GM23338 (cell line): ENCODE results near the gene TRAPPC12. TPM values are rescaled to one million over a fixed set of nuclear protein-coding genes. Genes with fewer than 3 reads are reported as not detected.

Experiments used
- ATAC-seq: fragments of 200-7000 bp; cut with Tn5 transposase; 3 replicates; pipeline ENCODE4 v1.9.1; 2020
- DNase-seq: peaks from one replicate; pipeline ENCODE4 v3.0.0-alpha.2; 2015; ENCODE audit warnings: low spot score
- H2AFZ ChIP-seq: fragments of 200-600 bp; sonication (generic); 2 replicates; pipeline ENCODE4 v1.8.0; 2016; ENCODE audit warnings: antibody characterized with exemption, mild to moderate bottlenecking, moderate library complexity
- H3F3A ChIP-seq: fragments of 200-600 bp; sonication (generic); replicated peaks from 2 replicates; pipeline ENCODE4 v1.8.0; 2017; ENCODE audit warnings: antibody characterized with exemption, mixed run types, low read depth
- H3K27ac ChIP-seq: fragments of 200-600 bp; sonication (generic); 2 replicates; pipeline ENCODE4 v1.6.1; 2016; ENCODE audit warnings: low read depth
- H3K27me3 ChIP-seq: fragments of 200-600 bp; sonication (generic); 2 replicates; pipeline ENCODE4 v1.8.0; 2016; ENCODE audit warnings: mild to moderate bottlenecking, mixed run types, moderate library complexity; ENCODE audit not compliant: insufficient read depth
- H3K36me3 ChIP-seq: fragments of 200-600 bp; sonication (generic); 2 replicates; pipeline ENCODE4 v1.8.0; 2016; ENCODE audit warnings: mild to moderate bottlenecking; ENCODE audit not compliant: insufficient read depth
- H3K4me1 ChIP-seq: fragments of 200-600 bp; sonication (generic); 2 replicates; pipeline ENCODE4 v1.8.0; 2016; ENCODE audit warnings: mild to moderate bottlenecking, moderate library complexity; ENCODE audit not compliant: insufficient read depth
- H3K4me2 ChIP-seq: fragments of 200-600 bp; sonication (generic); 2 replicates; pipeline ENCODE4 v1.7.1; 2017; ENCODE audit warnings: mixed run types
- H3K4me3 ChIP-seq: fragments of 200-600 bp; sonication (generic); 2 replicates; pipeline ENCODE4 v1.6.1; 2016; ENCODE audit warnings: mixed run types
- H3K79me2 ChIP-seq: fragments of 200-600 bp; sonication (generic); replicated peaks from 2 replicates; pipeline ENCODE4 v1.8.0; 2017; ENCODE audit warnings: mild to moderate bottlenecking; ENCODE audit not compliant: insufficient read depth
- H3K9me2 ChIP-seq: fragments of 200-600 bp; sonication (generic); 2 replicates; pipeline ENCODE4 v1.8.0; 2017; ENCODE audit not compliant: insufficient read depth
- H4K20me1 ChIP-seq: fragments of 200-600 bp; sonication (generic); replicated peaks from 2 replicates; pipeline ENCODE4 v1.8.0; 2017; ENCODE audit warnings: mild to moderate bottlenecking; ENCODE audit not compliant: insufficient read depth
- H3K27ac Mint-ChIP-seq: 2 replicates; pipeline ENCODE4 v1.8.0; 2020; ENCODE audit warnings: inconsistent platforms, mild to moderate bottlenecking, moderate library complexity, mixed read lengths
- H3K27me3 Mint-ChIP-seq: 3 replicates; pipeline ENCODE4 v1.8.0; 2022; ENCODE audit warnings: low read depth, mild to moderate bottlenecking, moderate library complexity, mixed read lengths, inconsistent platforms; ENCODE audit not compliant: insufficient read depth, poor library complexity
- H3K36me3 Mint-ChIP-seq: 3 replicates; pipeline ENCODE4 v1.8.0; 2021; ENCODE audit warnings: low read depth, mild to moderate bottlenecking, inconsistent platforms, moderate library complexity, mixed read lengths
- H3K4me1 Mint-ChIP-seq: 3 replicates; pipeline ENCODE4 v1.8.0; 2020; ENCODE audit warnings: mild to moderate bottlenecking, inconsistent platforms, mixed read lengths
- H3K4me3 Mint-ChIP-seq: 3 replicates; pipeline ENCODE4 v1.8.0; 2021; ENCODE audit warnings: moderate library complexity, mild to moderate bottlenecking, inconsistent platforms, mixed read lengths
- H3K9me3 Mint-ChIP-seq: 3 replicates; pipeline ENCODE4 v1.8.0; 2020; ENCODE audit warnings: moderate library complexity, mild to moderate bottlenecking, inconsistent platforms, mixed read lengths
- CREB1 ChIP-seq: fragments of 250-450 bp; sonication (Bioruptor Pico); IDR thresholded peaks from 2 replicates; pipeline ENCODE4 v1.5.0; 2020; ENCODE audit warnings: low read depth, mild to moderate bottlenecking, moderate library complexity
- EZH2 ChIP-seq: fragments of 200-600 bp; sonication (generic); IDR thresholded peaks from one replicate; pipeline ENCODE4 v1.8.0; 2017; ENCODE audit warnings: antibody characterized with exemption, mild to moderate bottlenecking, low read depth; ENCODE audit not compliant: unreplicated experiment
- EZH2phosphoT487 ChIP-seq: fragments of 200-600 bp; sonication (generic); IDR thresholded peaks from one replicate; pipeline ENCODE4 v1.8.1; 2018; ENCODE audit warnings: antibody characterized with exemption; ENCODE audit not compliant: unreplicated experiment
- JUNB ChIP-seq: IDR thresholded peaks from one replicate; pipeline ENCODE4 v1.6.1; 2016; ENCODE audit warnings: antibody characterized with exemption; ENCODE audit not compliant: unreplicated experiment
- NANOG ChIP-seq: IDR thresholded peaks from 2 replicates; pipeline ENCODE4 v1.6.1; 2016; ENCODE audit warnings: antibody characterized with exemption, borderline replicate concordance
- POLR2AphosphoS5 ChIP-seq: IDR thresholded peaks from 2 replicates; pipeline ENCODE4 v1.6.1; 2016; ENCODE audit warnings: antibody characterized with exemption, low read depth
- STAT1 ChIP-seq: IDR thresholded peaks from one replicate; pipeline ENCODE4 v1.6.1; 2016; ENCODE audit warnings: antibody characterized with exemption; ENCODE audit not compliant: unreplicated experiment
- ZNF114 ChIP-seq: fragments of 250-450 bp; sonication (Bioruptor Pico); IDR thresholded peaks from 2 replicates; pipeline ENCODE4 v1.5.0; 2020; ENCODE audit warnings: mild to moderate bottlenecking, moderate library complexity
- ZNF331 ChIP-seq: fragments of 250-450 bp; sonication (Bioruptor Pico); IDR thresholded peaks from 2 replicates; pipeline ENCODE4 v1.5.0; 2020; ENCODE audit warnings: low read depth, mild to moderate bottlenecking, moderate library complexity
- polyA plus RNA-seq: library from polyadenylated mRNA; unstranded; fragments of >200 nt; fragmentation: Nextera tagmentation; extraction: Ambion mirVana; gene quantifications from 2 replicates; pipeline ENCODE4 v1.2.1, GENCODE V29; 2016
- total RNA-seq: library from RNA; depleted of rRNA; stranded (reverse); fragments of >200 nt; shearing (Covaris generic); gene quantifications from 2 replicates; pipeline ENCODE4 v1.2.3, GENCODE V29; 2014
- TF ChIP-seq, protein P1 (sequence below), 2 experiments: fragments of 200-600 bp in 1 of 2; sonication (generic) in 1 of 2; conservative IDR thresholded peaks; 2 replicates each; pipeline versions ENCODE4 v1.5.1 to v1.6.1; 2016 to 2017; ENCODE audit warnings: antibody characterized with exemption in 2 of 2, low read depth in 2 of 2, mild to moderate bottlenecking in 2 of 2, moderate library complexity in 1 of 2
- TF ChIP-seq, protein P2 (sequence below): fragments of 250-450 bp; sonication (Bioruptor Pico); IDR thresholded peaks from 2 replicates; pipeline ENCODE4 v1.5.0; 2020; ENCODE audit warnings: mild to moderate bottlenecking, moderate library complexity
- TF ChIP-seq, protein P3 (sequence below): IDR thresholded peaks from one replicate; pipeline ENCODE4 v1.6.1; 2018; ENCODE audit warnings: antibody characterized with exemption; ENCODE audit not compliant: unreplicated experiment
- TF ChIP-seq, protein P4 (sequence below): IDR thresholded peaks from 2 replicates; pipeline ENCODE4 v1.6.1; 2016; ENCODE audit warnings: antibody characterized with exemption

The TRAPPC12 gene
- total and polyA plus RNA-seq, 2 experiments from 2014 or later: 48.9 to 57.7 TPM

DNA sequence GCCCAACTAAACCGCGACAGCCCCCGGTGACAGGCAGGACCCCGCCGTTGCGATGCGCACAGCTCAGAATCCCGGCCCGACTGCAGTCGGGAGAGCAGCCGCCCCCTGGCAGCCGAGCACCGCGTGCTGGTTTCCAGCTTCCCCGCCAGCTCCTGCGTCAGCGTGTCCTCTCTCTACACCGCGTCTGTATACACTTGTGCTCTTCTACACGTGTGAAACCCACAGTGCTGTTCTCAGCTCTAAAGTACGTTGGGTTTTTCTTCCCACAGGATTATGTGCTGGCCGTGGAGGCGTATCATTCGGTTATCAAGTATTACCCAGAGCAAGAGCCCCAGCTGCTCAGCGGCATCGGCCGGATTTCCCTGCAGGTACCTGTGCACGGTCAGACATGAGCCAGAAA lies 85.8 kb downstream of the TRAPPC12 start:
- H3K36me3 Mint-ChIP-seq: peaks cover 26% of the 10 kb centered on the region
- Histone ChIP-seq H3K4me1 (no peaks in the 10 kb centered on the region), H3K36me3 (no peaks in the 10 kb centered on the region), H2AFZ (no peak overlapping the region), H3K27me3 (no peaks in the 10 kb centered on the region), H3F3A (no peaks in the 10 kb centered on the region), H3K4me3 (no peak overlapping the region), H3K79me2 (no peaks in the 10 kb centered on the region), H4K20me1 (no peaks in the 10 kb centered on the region), H3K9me2 (no peaks in the 10 kb centered on the region), H3K27ac (no peak overlapping the region), H3K4me2 (no peak overlapping the region)
- DNase-seq: no peak
- H3K27ac Mint-ChIP-seq: no peak overlapping the region
- H3K4me1 Mint-ChIP-seq: peaks cover 28% of the 10 kb centered on the region
- TF ChIP-seq NANOG (no peak), STAT1 (no peak), EZH2 (no peak), POLR2AphosphoS5 (no peak), ZNF331 (CRISPR knock-in tag) (no peak), CREB1 (CRISPR knock-in tag) (no peak), JUNB (no peak), ZNF114 (CRISPR knock-in tag) (no peak), EZH2phosphoT487 (no peak)
- TF ChIP-seq, protein P1, sequence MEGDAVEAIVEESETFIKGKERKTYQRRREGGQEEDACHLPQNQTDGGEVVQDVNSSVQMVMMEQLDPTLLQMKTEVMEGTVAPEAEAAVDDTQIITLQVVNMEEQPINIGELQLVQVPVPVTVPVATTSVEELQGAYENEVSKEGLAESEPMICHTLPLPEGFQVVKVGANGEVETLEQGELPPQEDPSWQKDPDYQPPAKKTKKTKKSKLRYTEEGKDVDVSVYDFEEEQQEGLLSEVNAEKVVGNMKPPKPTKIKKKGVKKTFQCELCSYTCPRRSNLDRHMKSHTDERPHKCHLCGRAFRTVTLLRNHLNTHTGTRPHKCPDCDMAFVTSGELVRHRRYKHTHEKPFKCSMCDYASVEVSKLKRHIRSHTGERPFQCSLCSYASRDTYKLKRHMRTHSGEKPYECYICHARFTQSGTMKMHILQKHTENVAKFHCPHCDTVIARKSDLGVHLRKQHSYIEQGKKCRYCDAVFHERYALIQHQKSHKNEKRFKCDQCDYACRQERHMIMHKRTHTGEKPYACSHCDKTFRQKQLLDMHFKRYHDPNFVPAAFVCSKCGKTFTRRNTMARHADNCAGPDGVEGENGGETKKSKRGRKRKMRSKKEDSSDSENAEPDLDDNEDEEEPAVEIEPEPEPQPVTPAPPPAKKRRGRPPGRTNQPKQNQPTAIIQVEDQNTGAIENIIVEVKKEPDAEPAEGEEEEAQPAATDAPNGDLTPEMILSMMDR (conservative IDR thresholded peaks at IDR 0.05; ENCODE audit: low read depth in 2 of 2): no peak
- TF ChIP-seq, protein P2, sequence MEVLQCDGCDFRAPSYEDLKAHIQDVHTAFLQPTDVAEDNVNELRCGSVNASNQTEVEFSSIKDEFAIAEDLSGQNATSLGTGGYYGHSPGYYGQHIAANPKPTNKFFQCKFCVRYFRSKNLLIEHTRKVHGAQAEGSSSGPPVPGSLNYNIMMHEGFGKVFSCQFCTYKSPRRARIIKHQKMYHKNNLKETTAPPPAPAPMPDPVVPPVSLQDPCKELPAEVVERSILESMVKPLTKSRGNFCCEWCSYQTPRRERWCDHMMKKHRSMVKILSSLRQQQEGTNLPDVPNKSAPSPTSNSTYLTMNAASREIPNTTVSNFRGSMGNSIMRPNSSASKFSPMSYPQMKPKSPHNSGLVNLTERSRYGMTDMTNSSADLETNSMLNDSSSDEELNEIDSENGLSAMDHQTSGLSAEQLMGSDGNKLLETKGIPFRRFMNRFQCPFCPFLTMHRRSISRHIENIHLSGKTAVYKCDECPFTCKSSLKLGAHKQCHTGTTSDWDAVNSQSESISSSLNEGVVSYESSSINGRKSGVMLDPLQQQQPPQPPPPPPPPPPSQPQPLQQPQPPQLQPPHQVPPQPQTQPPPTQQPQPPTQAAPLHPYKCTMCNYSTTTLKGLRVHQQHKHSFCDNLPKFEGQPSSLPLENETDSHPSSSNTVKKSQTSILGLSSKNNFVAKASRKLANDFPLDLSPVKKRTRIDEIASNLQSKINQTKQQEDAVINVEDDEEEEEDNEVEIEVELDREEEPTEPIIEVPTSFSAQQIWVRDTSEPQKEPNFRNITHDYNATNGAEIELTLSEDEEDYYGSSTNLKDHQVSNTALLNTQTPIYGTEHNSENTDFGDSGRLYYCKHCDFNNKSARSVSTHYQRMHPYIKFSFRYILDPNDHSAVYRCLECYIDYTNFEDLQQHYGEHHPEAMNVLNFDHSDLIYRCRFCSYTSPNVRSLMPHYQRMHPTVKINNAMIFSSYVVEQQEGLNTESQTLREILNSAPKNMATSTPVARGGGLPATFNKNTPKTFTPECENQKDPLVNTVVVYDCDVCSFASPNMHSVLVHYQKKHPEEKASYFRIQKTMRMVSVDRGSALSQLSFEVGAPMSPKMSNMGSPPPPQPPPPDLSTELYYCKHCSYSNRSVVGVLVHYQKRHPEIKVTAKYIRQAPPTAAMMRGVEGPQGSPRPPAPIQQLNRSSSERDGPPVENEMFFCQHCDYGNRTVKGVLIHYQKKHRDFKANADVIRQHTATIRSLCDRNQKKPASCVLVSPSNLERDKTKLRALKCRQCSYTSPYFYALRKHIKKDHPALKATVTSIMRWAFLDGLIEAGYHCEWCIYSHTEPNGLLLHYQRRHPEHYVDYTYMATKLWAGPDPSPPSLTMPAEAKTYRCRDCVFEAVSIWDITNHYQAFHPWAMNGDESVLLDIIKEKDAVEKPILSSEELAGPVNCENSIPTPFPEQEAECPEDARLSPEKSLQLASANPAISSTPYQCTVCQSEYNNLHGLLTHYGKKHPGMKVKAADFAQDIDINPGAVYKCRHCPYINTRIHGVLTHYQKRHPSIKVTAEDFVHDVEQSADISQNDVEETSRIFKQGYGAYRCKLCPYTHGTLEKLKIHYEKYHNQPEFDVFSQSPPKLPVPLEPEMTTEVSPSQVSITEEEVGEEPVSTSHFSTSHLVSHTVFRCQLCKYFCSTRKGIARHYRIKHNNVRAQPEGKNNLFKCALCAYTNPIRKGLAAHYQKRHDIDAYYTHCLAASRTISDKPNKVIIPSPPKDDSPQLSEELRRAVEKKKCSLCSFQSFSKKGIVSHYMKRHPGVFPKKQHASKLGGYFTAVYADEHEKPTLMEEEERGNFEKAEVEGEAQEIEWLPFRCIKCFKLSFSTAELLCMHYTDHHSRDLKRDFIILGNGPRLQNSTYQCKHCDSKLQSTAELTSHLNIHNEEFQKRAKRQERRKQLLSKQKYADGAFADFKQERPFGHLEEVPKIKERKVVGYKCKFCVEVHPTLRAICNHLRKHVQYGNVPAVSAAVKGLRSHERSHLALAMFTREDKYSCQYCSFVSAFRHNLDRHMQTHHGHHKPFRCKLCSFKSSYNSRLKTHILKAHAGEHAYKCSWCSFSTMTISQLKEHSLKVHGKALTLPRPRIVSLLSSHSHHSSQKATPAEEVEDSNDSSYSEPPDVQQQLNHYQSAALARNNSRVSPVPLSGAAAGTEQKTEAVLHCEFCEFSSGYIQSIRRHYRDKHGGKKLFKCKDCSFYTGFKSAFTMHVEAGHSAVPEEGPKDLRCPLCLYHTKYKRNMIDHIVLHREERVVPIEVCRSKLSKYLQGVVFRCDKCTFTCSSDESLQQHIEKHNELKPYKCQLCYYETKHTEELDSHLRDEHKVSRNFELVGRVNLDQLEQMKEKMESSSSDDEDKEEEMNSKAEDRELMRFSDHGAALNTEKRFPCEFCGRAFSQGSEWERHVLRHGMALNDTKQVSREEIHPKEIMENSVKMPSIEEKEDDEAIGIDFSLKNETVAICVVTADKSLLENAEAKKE: no peak
- TF ChIP-seq, protein P3, sequence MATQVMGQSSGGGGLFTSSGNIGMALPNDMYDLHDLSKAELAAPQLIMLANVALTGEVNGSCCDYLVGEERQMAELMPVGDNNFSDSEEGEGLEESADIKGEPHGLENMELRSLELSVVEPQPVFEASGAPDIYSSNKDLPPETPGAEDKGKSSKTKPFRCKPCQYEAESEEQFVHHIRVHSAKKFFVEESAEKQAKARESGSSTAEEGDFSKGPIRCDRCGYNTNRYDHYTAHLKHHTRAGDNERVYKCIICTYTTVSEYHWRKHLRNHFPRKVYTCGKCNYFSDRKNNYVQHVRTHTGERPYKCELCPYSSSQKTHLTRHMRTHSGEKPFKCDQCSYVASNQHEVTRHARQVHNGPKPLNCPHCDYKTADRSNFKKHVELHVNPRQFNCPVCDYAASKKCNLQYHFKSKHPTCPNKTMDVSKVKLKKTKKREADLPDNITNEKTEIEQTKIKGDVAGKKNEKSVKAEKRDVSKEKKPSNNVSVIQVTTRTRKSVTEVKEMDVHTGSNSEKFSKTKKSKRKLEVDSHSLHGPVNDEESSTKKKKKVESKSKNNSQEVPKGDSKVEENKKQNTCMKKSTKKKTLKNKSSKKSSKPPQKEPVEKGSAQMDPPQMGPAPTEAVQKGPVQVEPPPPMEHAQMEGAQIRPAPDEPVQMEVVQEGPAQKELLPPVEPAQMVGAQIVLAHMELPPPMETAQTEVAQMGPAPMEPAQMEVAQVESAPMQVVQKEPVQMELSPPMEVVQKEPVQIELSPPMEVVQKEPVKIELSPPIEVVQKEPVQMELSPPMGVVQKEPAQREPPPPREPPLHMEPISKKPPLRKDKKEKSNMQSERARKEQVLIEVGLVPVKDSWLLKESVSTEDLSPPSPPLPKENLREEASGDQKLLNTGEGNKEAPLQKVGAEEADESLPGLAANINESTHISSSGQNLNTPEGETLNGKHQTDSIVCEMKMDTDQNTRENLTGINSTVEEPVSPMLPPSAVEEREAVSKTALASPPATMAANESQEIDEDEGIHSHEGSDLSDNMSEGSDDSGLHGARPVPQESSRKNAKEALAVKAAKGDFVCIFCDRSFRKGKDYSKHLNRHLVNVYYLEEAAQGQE: no peak
- TF ChIP-seq, protein P4, sequence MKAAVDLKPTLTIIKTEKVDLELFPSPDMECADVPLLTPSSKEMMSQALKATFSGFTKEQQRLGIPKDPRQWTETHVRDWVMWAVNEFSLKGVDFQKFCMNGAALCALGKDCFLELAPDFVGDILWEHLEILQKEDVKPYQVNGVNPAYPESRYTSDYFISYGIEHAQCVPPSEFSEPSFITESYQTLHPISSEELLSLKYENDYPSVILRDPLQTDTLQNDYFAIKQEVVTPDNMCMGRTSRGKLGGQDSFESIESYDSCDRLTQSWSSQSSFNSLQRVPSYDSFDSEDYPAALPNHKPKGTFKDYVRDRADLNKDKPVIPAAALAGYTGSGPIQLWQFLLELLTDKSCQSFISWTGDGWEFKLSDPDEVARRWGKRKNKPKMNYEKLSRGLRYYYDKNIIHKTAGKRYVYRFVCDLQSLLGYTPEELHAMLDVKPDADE: no peak
- no peaks in the 10 kb centered on the region for H3K9me3 Mint-ChIP-seq
- no peak overlapping the region for H3K4me3 Mint-ChIP-seq
- peaks cover 8% of the 10 kb centered on the region for H3K27me3 Mint-ChIP-seq
- no peak for ATAC-seq
